ENCODE data around the gene TMED10.
A peak's percentile ranks its signal among the peaks of the same experiment; 100 is the strongest.

Gene TMED10

DNA sequence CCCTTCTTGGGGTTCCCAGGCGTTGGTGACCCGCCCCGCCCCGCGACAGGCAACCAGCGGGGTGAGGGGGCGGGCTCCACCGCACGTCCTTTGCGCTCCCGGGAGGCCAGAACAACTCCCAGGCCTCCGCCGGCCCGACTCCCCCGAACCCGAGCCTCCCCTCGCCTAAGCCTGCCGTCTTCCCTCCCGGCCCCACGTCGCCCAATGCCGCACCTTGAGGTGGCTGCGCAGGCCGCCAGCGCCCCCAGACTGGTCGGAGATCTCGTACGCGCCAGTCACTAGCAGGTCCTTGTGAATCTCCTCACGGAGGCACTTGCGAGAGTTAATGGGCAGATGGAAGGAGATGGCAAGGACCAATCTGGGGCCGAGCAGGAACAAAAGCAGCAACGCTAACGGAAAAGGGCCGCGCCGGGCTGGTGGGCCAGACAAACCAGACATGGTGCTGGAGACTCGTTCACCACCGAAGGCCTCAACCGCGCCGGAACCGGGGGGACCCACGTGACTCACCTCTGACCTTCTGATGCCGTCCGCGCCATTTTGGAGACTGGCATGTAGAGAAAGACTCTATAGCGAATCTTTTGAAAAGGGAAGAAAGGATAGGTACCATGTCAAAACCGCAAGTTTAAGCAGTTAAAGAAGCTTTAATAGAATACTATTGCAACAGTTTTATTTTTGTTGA lies at the start of gene TMED10:
Gene TMED10, minus strand, starts transcription at position 471 of the 679 bp plus-strand sequence. Its CDS starts 33 bp downstream, at position 438.
- DNase-seq, result peak; percentile 83

GRCh38 chr14:75224561-75224960 lies 48.1 kb upstream of the TMED10 start:
- DNase-seq, result no peak

DNA sequence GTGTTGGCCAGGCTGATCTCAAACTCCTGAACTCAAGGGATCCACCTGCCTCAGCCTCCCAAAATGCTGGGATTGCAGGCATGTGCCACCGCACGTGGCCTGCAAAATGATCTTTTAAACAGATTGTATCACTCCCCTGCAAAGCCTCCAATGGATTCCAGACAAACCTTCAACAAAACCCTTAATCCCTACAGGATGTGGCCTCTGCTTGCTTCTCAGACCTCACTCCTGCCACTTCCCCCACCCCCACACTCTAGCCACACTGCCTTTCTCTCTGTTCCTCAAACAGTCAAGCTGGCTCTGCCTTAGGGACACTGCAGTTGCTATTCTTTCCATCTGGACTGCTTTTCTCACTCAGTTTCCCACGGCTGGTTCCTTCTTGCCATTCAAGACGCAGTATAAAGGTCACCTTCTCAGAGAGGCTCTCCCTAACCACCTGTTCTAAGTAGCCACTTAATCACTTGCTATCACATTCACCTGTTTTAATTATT lies 47.3 kb upstream of the TMED10 start:
- DNase-seq, result no peak

GRCh38 chr14:75222208-75222701 lies 45.8 kb upstream of the TMED10 start:
- peak; percentile 45 for DNase-seq

DNA sequence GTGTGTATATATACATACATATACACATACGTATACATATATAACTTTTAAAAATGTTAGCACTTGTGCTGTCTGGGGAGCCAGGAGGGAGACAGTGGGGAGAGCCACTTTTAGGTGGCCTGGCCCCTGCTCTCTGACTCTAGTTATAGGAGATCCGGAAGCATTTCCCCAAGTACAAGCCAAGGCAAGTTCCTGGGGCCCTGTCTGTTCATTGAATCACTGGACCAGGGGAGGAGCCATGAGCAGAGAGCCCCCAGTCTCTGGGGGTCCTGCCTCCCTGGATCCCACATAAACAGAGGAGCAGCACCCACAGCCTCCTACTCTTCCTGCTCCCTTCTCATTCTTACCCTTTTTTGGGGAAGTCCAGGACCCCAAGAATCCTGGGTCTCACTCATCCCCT lies 45.4 kb upstream of the TMED10 start:
- DNase-seq, result no peak

DNA sequence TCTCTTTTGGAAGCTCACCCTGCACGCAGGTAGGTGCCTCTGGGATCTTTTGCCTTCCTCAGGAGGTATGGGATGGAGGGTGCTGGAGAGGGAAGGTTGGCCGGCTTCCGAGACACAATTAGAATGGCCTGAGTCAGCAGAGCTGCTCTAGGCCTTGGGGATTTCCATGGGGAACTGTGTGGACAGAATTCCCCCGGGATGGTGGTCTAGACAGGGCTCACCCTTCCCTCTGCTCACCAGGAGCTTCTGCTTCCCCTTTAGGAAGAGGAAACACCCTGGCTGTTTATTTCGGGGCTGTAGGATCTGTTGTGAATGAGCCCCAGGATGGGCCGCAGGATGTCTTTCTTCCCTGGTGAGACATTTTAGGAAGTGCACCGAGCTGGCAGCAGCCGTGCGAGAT lies 43.7 kb upstream of the TMED10 start:
- DNase-seq, result no peak

DNA sequence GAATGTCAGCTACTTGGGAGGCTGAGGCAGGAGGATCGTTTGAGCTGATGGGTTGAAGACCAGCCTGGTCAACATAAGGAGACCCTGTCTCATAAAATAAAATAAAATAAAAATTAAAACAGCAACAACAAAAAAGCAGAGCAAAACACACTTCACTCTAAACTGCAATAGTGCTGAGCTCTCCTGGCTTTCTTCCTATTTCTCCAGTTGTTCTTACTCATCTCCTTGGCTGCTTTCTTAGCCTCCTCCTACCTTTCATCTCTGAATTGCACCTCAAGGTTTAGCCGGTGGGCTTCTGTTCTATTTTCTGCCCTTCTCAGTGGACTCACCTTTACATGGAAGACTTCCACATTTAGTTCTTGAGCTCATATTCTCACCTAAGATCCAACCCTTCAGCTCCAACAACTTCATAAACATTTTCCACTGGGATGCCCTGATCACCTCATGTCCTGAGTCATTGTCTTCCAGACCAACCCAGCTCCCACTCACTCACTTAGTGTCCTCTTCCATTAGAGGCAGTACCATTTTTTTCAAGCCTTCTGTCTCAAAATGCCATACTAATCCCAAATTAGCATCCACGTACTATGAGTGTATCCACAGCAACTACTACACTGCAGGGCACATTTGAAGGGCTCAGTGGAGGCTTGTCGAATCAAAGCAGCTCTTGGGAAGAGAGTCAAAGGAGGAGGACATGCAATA lies 41.2 kb upstream of the TMED10 start:
- DNase-seq, result no peak

DNA sequence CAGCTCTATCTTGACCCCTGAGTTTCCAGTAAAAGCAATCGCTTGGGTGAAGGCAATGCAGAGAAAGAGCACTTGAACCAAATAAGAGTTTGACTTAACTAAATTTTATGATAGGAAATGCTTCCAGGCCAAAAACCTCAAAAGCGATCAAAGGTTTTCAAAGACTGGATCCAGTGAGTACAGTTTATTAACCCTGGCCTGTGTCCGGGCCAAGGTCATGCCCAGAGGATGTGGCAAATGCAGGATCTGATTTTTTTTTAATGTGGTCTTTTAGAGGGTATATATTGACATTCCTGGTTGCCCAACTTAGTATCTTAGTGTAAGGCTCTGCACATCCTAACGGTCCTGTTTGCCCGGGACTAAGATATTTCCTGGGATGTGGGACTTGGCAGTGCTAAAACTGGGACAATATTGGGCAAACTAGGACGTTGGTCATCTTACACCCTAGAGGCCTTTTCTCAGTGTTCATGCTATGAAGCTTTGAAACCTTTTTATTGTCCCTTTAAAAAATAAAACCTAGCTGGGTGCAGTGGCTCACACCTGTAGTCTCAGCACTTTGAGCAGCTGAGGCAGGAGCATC lies 40.1 kb upstream of the TMED10 start:
- DNase-seq, result no peak

- no peak for DNase-seq
Observed at GRCh38 chr14:75215520-75215919, 39.1 kb upstream of the TMED10 start.

DNA sequence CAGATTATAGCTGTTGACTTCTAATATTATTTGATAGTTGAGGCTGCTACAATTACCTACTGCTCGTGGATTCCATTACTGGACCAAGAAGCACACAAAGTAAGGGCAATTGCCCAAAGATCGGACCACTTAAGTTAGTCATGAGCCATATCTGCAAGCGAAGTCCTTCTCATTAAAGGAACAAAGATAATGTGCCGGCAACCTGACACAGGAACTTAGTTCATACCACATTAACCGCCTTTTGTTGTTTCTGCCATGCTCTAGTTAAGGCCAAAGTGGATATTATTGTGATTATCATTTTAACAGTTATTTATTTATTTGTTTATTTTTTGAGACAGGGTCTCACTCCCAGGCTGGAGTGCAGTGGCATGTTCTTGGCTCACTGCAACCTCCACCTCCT lies 38.1 kb upstream of the TMED10 start:
- DNase-seq, result no peak

GRCh38 chr14:75213172-75213571 lies 36.8 kb upstream of the TMED10 start:
- no peak for DNase-seq

DNA sequence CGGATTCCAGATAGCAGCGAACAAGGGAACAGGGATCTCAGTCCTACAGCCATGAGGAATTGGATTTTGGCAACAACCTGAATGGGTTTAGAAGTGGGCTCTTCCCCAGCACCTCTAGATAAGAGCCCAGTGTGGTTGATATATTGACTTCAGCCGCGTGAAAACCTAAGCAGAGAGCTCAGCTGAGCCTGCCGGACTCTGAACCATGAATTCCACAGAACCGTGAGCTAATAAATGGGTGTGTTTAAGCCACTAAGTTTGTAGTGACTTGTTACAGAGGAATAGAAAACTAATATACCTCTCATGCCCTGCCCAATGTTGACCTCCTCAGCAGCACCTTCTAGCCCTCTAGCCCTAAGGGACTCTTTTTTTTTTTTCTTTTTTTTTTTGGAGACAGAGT lies 32.4 kb upstream of the TMED10 start:
- no peak for DNase-seq

DNA sequence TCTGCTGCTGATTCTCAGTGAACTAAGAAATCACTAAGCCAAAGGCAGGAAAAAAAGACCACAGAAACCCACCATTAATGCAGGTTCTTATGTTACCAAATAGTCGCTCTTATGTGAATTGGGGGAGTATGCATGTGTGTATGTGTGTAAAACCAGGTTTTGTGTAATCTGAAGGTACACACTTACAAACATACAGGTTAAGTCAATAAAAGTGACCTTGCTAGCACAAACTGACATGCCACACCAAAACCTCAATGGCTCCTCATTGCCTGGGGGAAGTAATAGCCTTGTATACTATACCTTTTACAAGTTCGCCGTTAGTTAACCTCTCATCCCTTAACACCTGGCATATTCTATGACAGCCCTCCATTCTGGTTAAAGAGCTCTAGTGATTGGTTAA lies 29.8 kb upstream of the TMED10 start:
- no peak for DNase-seq

GRCh38 chr14:75205591-75205990 lies 29.2 kb upstream of the TMED10 start:
- no peak for DNase-seq

- DNase-seq, result no peak
Observed at GRCh38 chr14:75204116-75204515, 27.7 kb upstream of the TMED10 start.

DNA sequence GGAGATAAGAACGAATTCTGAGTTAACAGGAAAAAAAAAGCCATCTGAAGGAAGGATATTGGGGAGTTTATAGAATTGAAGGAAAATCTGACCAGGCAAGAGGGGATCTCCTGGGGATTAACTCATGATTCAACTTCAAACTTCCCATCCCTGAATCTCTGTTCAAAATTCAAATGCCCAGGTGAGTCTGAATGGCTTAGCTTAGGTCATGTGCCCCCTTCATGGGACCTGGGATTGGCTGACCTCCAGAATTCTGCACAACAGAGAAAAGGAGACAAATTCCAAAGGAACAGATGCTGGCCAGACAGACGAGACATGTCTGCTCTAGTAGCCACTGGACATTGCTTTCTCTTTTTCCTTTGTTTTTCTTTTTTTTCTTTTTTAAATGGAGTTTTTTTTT lies 26.2 kb upstream of the TMED10 start:
- DNase-seq, result no peak

DNA sequence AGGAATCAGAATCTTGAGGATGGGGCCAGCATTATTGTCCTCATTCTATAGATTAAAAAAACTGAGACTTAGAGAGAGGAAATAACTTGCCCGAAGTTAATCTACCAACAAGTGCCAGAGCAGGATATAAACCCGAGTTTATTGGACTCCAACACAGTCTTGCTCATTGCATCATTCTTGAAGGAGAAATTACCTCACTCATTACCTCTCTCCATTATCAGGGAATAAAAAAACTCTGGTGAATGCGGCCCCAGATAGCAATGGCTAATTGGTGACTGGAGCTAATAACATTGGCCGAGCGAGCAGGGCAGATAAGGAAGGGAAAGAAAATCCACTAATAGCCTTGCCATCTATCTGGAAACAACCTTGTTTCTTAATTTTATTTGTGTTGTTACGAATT lies 24.7 kb upstream of the TMED10 start:
- DNase-seq, result no peak

DNA sequence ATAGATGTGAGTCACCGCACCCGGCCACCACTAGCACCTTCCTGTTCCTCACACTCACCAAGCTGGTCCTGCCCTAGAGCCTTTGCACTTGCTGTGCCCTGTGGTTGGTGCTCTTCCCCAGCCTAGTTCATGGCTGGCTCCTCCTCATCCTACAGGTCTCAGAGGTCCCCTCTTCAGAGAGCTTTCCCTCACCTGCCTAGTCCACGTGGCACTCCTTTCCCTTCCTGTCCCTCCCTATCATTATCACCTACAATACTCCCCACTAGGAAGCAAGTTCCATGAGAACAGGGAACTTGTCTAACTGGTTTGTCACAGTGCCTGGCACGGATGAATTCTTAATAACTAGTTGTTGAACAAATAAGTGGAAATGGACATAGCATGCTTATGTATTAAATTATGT lies 24.0 kb upstream of the TMED10 start:
- DNase-seq, result no peak

DNA sequence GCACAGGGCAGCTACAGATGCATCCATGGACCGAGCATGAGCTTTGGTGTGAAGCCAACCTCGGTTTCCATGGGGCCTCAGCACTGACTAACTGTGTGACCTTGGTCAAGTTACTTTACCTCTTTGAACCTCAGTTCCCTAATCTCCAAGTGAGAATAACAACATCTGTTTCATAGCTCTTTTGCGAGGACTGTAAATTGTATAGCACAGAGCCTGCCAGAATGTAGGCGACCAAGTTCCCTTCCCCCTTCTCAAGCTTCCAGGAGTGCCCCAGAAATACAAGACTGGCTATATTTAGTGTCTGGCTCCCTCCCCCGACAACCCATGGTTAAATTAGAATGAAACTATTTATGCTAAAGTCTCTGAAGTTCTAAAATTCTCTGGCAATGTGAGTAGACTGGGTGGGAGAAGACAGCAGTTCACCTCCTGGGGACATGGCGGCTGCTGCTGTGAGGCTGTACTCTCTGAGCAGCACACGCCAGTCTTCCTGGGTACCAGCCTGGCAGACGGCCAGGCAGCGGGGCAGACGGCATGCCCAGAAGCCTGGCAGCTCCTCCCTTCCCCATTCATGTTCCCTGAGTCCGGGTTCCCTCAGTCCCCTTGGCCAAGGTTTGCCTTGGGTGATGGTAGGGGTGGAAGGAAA lies 22.0 kb upstream of the TMED10 start:
- DNase-seq, result no peak

DNA sequence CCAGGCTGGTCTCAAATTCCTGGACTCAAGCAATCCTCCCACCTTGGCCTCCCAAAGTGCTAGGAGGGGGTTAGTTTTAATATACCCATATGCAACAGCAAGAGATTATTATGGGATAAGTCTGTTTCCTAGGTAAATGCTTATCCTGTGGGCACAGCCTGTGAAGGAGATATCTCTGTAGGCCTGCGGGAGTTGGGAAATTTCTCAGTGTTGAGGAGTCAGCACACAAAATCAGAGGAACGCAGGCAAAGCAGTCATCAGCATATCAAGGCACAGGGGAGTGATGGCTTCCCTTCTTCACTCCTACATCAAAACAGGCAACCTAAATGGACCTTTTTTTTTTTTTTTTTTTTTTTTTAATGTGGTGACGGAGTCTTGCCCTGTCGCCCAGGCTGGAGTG lies 20.9 kb upstream of the TMED10 start:
- no peak for DNase-seq

- DNase-seq, result no peak
Observed at GRCh38 chr14:75196468-75196867, 20.1 kb upstream of the TMED10 start.

GRCh38 chr14:75196064-75196463 lies 19.7 kb upstream of the TMED10 start:
- no peak for DNase-seq

DNA sequence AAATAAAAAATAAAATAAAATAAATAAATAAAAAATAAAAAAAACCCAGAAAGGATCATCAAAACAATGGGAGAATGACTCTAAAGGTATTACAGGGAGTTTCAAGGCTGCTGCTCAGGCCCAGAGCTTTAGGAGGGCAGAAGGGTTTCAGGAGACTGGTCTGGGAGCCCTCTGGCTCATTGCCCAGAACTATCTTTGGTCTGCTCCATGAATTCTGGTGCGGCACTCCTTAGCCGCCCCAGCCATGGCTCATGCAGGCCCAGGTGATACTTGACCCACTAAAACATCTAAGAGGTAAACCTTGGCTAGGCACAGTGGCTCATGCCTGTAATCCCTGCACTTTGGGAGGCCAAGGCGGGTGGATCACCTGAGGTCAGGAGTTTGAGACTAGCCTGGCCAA lies 14.7 kb upstream of the TMED10 start:
- DNase-seq, result no peak

- DNase-seq, result no peak
Observed at GRCh38 chr14:75190023-75190422, 13.6 kb upstream of the TMED10 start.
